ENCODE measurements around the gene CDH23.

DNA sequence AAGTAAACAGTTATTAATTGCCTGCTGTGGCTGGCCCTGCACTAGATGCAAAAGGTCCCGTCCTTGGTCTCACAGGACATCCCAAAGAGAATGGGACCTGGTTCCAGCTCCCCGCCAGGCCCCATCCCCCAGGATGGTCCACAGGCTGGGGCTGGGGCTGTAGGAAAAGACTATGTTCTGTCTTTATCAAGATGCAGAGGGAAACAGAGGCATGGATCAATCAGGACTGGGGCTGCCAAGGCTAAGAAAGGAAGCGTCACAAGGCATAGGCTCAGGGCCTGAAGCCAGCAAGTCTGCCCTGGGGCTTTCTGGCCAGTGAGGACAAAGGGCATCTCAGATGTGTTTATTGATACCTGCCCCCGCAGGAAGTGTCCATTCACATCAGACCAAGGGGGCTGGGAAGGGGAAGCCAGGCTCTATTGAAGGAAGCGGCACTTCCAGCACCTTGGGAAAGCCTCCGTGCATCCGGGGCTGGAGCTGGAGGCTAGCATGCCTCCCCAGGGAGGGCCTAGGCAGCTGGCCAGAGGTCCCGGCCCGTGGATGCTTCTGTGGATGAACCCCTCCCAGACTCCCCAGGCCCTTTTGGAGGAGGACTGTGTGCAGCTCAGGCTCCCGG, 370.8 kb downstream of the CDH23 start:
- TF ChIP-seq CTCF (IDR thresholded peaks at IDR 0.05; ENCODE audit: control extremely low read depth in 1 of 3, insufficient read depth in 1 of 3, low read depth in 1 of 3, low read length in 3 of 3), result no peak
- no peak for TF ChIP-seq NANOG (IDR thresholded peaks at IDR 0.05; ENCODE audit: insufficient read depth, low read depth, low read length, poor library complexity, severe bottlenecking)
- no peak for TF ChIP-seq POLR2A (IDR thresholded peaks at IDR 0.05; ENCODE audit: control extremely low read depth in 1 of 2, low read depth in 2 of 2, low read length in 2 of 2)
- TF ChIP-seq YY1 (IDR thresholded peaks at IDR 0.05; ENCODE audit: low read depth, low read length), result no peak
- no peak for TF ChIP-seq NRF1 (IDR thresholded peaks at IDR 0.05; ENCODE audit: low read depth, low read length)
- no peak for TF ChIP-seq TCF12 (IDR thresholded peaks at IDR 0.05; ENCODE audit: low read depth, low read length)
- no peak for TF ChIP-seq CREB1 (IDR thresholded peaks at IDR 0.05)
- TF ChIP-seq RXRA (IDR thresholded peaks at IDR 0.05; ENCODE audit: insufficient read depth, low read depth, low read length), result no peak
- no peak for TF ChIP-seq SP1 (IDR thresholded peaks at IDR 0.05; ENCODE audit: low read depth, low read length)
- no peak for TF ChIP-seq KDM5A (IDR thresholded peaks at IDR 0.05; ENCODE audit: low read length)
- TF ChIP-seq GABPA (IDR thresholded peaks at IDR 0.05; ENCODE audit: borderline replicate concordance, insufficient read depth, low read length), result no peak
- TF ChIP-seq SP4 (IDR thresholded peaks at IDR 0.05; ENCODE audit: low read length), result no peak
- TF ChIP-seq TEAD4 (IDR thresholded peaks at IDR 0.05; ENCODE audit: low read depth, low read length), result no peak
